DOHH2 (cell line): ENCODE results near the gene BMP7.
A peak's percentile ranks its signal among the peaks of the same experiment; 100 is the strongest.

Experiments used
- H3F3A ChIP-seq: fragments of 200-600 bp; sonication (generic), shearing (Covaris generic); 2 replicates; pipeline ENCODE4 v1.6.0; 2016; ENCODE audit warnings: antibody characterized with exemption, mild to moderate bottlenecking; ENCODE audit not compliant: control insufficient read depth, insufficient read depth
- H3K27ac ChIP-seq: fragments of 200-600 bp; sonication (generic); 2 replicates; pipeline ENCODE4 v1.5.1; 2014; ENCODE audit warnings: low read depth, mild to moderate bottlenecking, low read length, moderate library complexity
- H3K27me3 ChIP-seq: fragments of 200-600 bp; sonication (generic); 2 replicates; pipeline ENCODE4 v1.6.1; 2014; ENCODE audit warnings: mild to moderate bottlenecking, low read length, mixed read lengths; ENCODE audit not compliant: control insufficient read depth
- H3K36me3 ChIP-seq: fragments of 200-600 bp; sonication (generic); 2 replicates; pipeline ENCODE4 v1.6.1; 2014; ENCODE audit warnings: mild to moderate bottlenecking, low read length, moderate library complexity, mixed read lengths; ENCODE audit not compliant: control insufficient read depth
- H3K4me1 ChIP-seq: fragments of 200-600 bp; sonication (generic); 2 replicates; pipeline ENCODE4 v1.6.1; 2014; ENCODE audit warnings: mild to moderate bottlenecking, low read length, mixed read lengths; ENCODE audit not compliant: control insufficient read depth
- H3K4me2 ChIP-seq: fragments of 200-600 bp; sonication (generic); 2 replicates; pipeline ENCODE4 v1.6.0; 2014; ENCODE audit warnings: mild to moderate bottlenecking, low read length, moderate library complexity
- H3K4me3 ChIP-seq: fragments of 200-600 bp; sonication (generic); 2 replicates; pipeline ENCODE4 v1.5.1; 2014; ENCODE audit warnings: mild to moderate bottlenecking, low read length, mixed read lengths
- H3K79me2 ChIP-seq: fragments of 200-600 bp; sonication (generic); 2 replicates; pipeline ENCODE4 v1.6.1; 2014; ENCODE audit warnings: mild to moderate bottlenecking, low read length, mixed read lengths; ENCODE audit not compliant: control insufficient read depth
- H3K9me2 ChIP-seq: fragments of 200-600 bp; sonication (generic); replicated peaks from 2 replicates; pipeline ENCODE4 v1.6.1; 2014; ENCODE audit warnings: mild to moderate bottlenecking, low read length, mixed read lengths; ENCODE audit not compliant: control insufficient read depth
- H3K9me3 ChIP-seq: fragments of 200-600 bp; sonication (generic); 2 replicates; pipeline ENCODE4 v1.6.1; 2014; ENCODE audit warnings: antibody characterized with exemption, low read length, mixed read lengths; ENCODE audit not compliant: control insufficient read depth, insufficient read depth
- H4K20me1 ChIP-seq: fragments of 200-600 bp; sonication (generic); 2 replicates; pipeline ENCODE4 v1.6.0; 2014; ENCODE audit warnings: low read depth, mild to moderate bottlenecking, antibody characterized with exemption, low read length, moderate library complexity; ENCODE audit not compliant: control insufficient read depth, insufficient read depth
- CTCF ChIP-seq: fragments of 200-600 bp; sonication (generic); IDR thresholded peaks from one replicate; pipeline ENCODE4 v1.5.1; 2014; ENCODE audit warnings: antibody characterized with exemption, mild to moderate bottlenecking, low read depth, low read length; ENCODE audit not compliant: poor library complexity, severe bottlenecking
- EZH2phosphoT487 ChIP-seq: fragments of 200-600 bp; sonication (generic); IDR thresholded peaks from 2 replicates; pipeline ENCODE4 v1.6.1; 2017; ENCODE audit warnings: borderline replicate concordance, mild to moderate bottlenecking, antibody characterized with exemption, low read length, moderate library complexity, mixed read lengths

BMP7 gene

GRCh38 chr20:57251344-57251743, 15.1 kb downstream of the BMP7 start:
- Histone ChIP-seq H3K27me3 (no peaks in the 10 kb centered on the region), H3K4me1 (peaks cover 98% of the 10 kb centered on the region), H4K20me1 (peaks cover 71% of the 10 kb centered on the region), H3K36me3 (peaks cover 91% of the 10 kb centered on the region), H3K4me3 (peak overlapping the region; percentile 26), H3K9me2 (no peaks in the 10 kb centered on the region), H3F3A (peaks cover 45% of the 10 kb centered on the region), H3K79me2 (peaks cover 100% of the 10 kb centered on the region), H3K27ac (peak overlapping the region; percentile 49), H3K9me3 (no peaks in the 10 kb centered on the region), H3K4me2 (peak overlapping the region; percentile 59)
- TF ChIP-seq EZH2phosphoT487 (no peak), CTCF (no peak)

DNA sequence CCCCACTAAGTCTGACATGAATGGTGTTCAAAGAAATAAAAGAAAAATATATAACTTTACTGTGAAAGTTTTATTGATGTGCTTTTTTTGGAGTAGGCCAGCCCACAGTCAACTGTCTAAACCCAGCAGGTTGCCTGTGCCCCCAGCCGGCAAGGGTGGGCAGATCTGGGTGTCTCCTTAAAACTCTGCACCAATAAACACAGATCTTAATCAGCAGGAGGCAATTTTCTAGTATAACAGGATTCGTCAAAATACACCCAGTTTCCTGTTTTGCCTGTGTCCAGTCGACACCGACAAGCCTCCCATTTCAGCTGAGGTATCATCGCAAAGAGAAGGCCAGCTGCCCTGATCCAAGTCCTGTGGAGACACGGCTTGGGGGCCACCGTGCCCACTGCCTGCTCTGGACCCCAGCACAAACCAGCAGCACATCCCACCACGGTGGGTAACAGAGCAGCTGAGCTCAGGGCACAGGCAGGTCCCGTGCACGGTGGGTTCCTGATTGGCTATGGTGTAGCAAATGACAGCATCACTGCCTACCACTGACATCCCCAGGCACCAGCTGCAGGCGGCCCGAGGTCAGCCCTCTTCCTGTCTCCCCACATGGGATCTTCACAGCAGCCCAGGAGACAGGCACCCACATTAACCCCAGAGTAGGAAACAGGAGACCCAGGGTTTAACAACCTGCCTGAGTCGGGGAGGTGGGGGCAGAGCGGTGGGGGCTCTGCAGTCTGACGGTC, 15.7 kb downstream of the BMP7 start:
- peak overlapping the region; percentile 49 for H3K27ac ChIP-seq
- H3K79me2 ChIP-seq: peaks cover 100% of the 10 kb centered on the region
- no peaks in the 10 kb centered on the region for H3K9me2 ChIP-seq
- H3K36me3 ChIP-seq: peaks cover 91% of the 10 kb centered on the region
- peaks cover 98% of the 10 kb centered on the region for H3K4me1 ChIP-seq
- H3K4me2 ChIP-seq: peak overlapping the region; percentile 59
- TF ChIP-seq CTCF: no peak
- no peak for TF ChIP-seq EZH2phosphoT487
- no peaks in the 10 kb centered on the region for H3K9me3 ChIP-seq
- H3F3A ChIP-seq: peaks cover 41% of the 10 kb centered on the region
- peak overlapping the region; percentile 26 for H3K4me3 ChIP-seq
- no peaks in the 10 kb centered on the region for H3K27me3 ChIP-seq
- H4K20me1 ChIP-seq: peaks cover 74% of the 10 kb centered on the region

GRCh38 chr20:57249772-57250171, 16.7 kb downstream of the BMP7 start:
- Histone ChIP-seq H3K36me3 (peaks cover 91% of the 10 kb centered on the region), H3K79me2 (peaks cover 100% of the 10 kb centered on the region), H3K4me3 (peak overlapping the region; percentile 17; the same call in 1 of the 2 replicates), H3K9me2 (no peaks in the 10 kb centered on the region), H3K4me2 (peak overlapping the region; percentile 36), H3K9me3 (no peaks in the 10 kb centered on the region), H3K4me1 (peaks cover 96% of the 10 kb centered on the region), H4K20me1 (peaks cover 65% of the 10 kb centered on the region), H3K27me3 (no peaks in the 10 kb centered on the region), H3F3A (peaks cover 36% of the 10 kb centered on the region), H3K27ac (peak overlapping the region; percentile 42)
- TF ChIP-seq EZH2phosphoT487 (no peak), CTCF (no peak)
